HEK293T (cell line): ENCODE measurements around the gene CERCAM.

Source experiments
- CTCF ChIA-PET: fragments of 350-600 bp; formaldehyde crosslinking; extraction: SDS; loops from one replicate; lab custom pipeline; 2021; ENCODE audit warnings: antibody characterized with exemption, inconsistent platforms; lab: Yijun Ruan, JAX
- POLR2A ChIA-PET: fragments of 350-600 bp; formaldehyde crosslinking; extraction: SDS; loops from one replicate; lab custom pipeline; 2020; ENCODE audit warnings: antibody characterized with exemption, inconsistent platforms; lab: Yijun Ruan, JAX
- DNase-seq: peaks from one replicate; pipeline ENCODE4 v3.0.0; 2012; ENCODE audit warnings: mixed read lengths; ENCODE audit errors: extremely low spot score
- ARNT ChIP-seq: fragments of 450-650 bp; IDR thresholded peaks from 2 replicates; pipeline ENCODE4 v1.6.1; 2017; ENCODE audit warnings: mild to moderate bottlenecking
- BHLHE40 ChIP-seq: fragments of 450-650 bp; IDR thresholded peaks from 2 replicates; pipeline ENCODE4 v1.6.1; 2016; ENCODE audit warnings: mild to moderate bottlenecking, moderate library complexity, borderline replicate concordance
- CTBP1 ChIP-seq: fragments of 450-650 bp; IDR thresholded peaks from 2 replicates; pipeline ENCODE4 v1.6.1; 2016; ENCODE audit warnings: borderline replicate concordance
- ELF4 ChIP-seq: fragments of 450-650 bp; IDR thresholded peaks from 2 replicates; pipeline ENCODE4 v1.6.1; 2017; ENCODE audit warnings: antibody characterized with exemption
- FOXA1 ChIP-seq: fragments of 450-650 bp; IDR thresholded peaks from 2 replicates; pipeline ENCODE4 v1.6.1; 2016; ENCODE audit warnings: mild to moderate bottlenecking
- FOXK2 ChIP-seq: fragments of 450-650 bp; IDR thresholded peaks from 2 replicates; pipeline ENCODE4 v1.6.1; 2016; ENCODE audit warnings: mild to moderate bottlenecking
- FOXM1 ChIP-seq: fragments of 450-650 bp; IDR thresholded peaks from 2 replicates; pipeline ENCODE4 v1.6.1; 2017; ENCODE audit warnings: mild to moderate bottlenecking, borderline replicate concordance
- HDGF ChIP-seq: fragments of 450-650 bp; IDR thresholded peaks from 2 replicates; pipeline ENCODE4 v1.6.1; 2017; ENCODE audit warnings: antibody characterized with exemption, borderline replicate concordance
- L3MBTL2 ChIP-seq: fragments of 450-650 bp; conservative IDR thresholded peaks from 2 replicates; pipeline ENCODE4 v1.6.1; 2016; ENCODE audit warnings: mild to moderate bottlenecking
- LEF1 ChIP-seq: fragments of 450-650 bp; IDR thresholded peaks from 2 replicates; pipeline ENCODE4 v1.6.1; 2017; ENCODE audit warnings: mild to moderate bottlenecking, borderline replicate concordance
- NFRKB ChIP-seq: fragments of 450-650 bp; IDR thresholded peaks from 2 replicates; pipeline ENCODE4 v1.6.1; 2016; ENCODE audit warnings: mild to moderate bottlenecking, moderate library complexity
- PKNOX1 ChIP-seq: fragments of 450-650 bp; IDR thresholded peaks from 2 replicates; pipeline ENCODE4 v1.6.1; 2016
- SP1 ChIP-seq: fragments of 450-650 bp; IDR thresholded peaks from 2 replicates; pipeline ENCODE4 v1.6.1; 2017
- SUZ12 ChIP-seq: fragments of 450-650 bp; IDR thresholded peaks from 2 replicates; pipeline ENCODE4 v1.6.1; 2016; ENCODE audit warnings: mild to moderate bottlenecking
- TARDBP ChIP-seq: fragments of 450-650 bp; IDR thresholded peaks from 2 replicates; pipeline ENCODE4 v1.6.1; 2016
- ZNF384 ChIP-seq: fragments of 450-650 bp; IDR thresholded peaks from 2 replicates; pipeline ENCODE4 v1.6.1; 2016

CERCAM gene

GRCh38 chr9:128475867-128476266, 55.2 kb downstream of the CERCAM start:
- CTCF ChIA-PET: no interaction called here
- POLR2A ChIA-PET: no interaction called here
- DNase-seq: no peak
- TF ChIP-seq ELF4 (no peak), SUZ12 (no peak), ZNF384 (no peak), FOXK2 (no peak), LEF1 (no peak), SP1 (no peak), FOXA1 (no peak), ARNT (no peak), CTBP1 (no peak), BHLHE40 (no peak), FOXM1 (no peak), PKNOX1 (no peak), TARDBP (no peak), HDGF (no peak), L3MBTL2 (no peak), NFRKB (no peak)

- POLR2A ChIA-PET: no interaction called here
- TF ChIP-seq ARNT (no peak), SP1 (no peak), NFRKB (no peak), FOXK2 (no peak), LEF1 (no peak), BHLHE40 (no peak), PKNOX1 (no peak), HDGF (no peak), TARDBP (no peak), FOXA1 (no peak), SUZ12 (no peak), FOXM1 (no peak)
- no peak for DNase-seq
- CTCF ChIA-PET: no interaction called here
These were observed 58.6 kb downstream of the CERCAM start for GRCh38 chr9:128479262-128479661.

- TF ChIP-seq BHLHE40 (no peak), SUZ12 (no peak), FOXM1 (no peak), CTBP1 (no peak), FOXK2 (no peak)
- no peak for DNase-seq
- ChIA-PET POLR2A (no interaction called here), CTCF (no interaction called here)
These were observed 60.9 kb downstream of the CERCAM start for GRCh38 chr9:128481561-128481960.

GRCh38 chr9:128482186-128482585, 61.5 kb downstream of the CERCAM start:
- TF ChIP-seq BHLHE40: no peak
- TF ChIP-seq ELF4: no peak
- TF ChIP-seq ZNF384: no peak
- TF ChIP-seq SUZ12: no peak
- no peak for TF ChIP-seq LEF1
- no peak for TF ChIP-seq SP1
- TF ChIP-seq FOXA1: no peak
- TF ChIP-seq PKNOX1: no peak
- no peak for TF ChIP-seq HDGF
- no peak for TF ChIP-seq TARDBP
- no peak for TF ChIP-seq CTBP1
- no peak for TF ChIP-seq FOXM1
- TF ChIP-seq FOXK2: no peak
- no peak for TF ChIP-seq ARNT
- ChIA-PET POLR2A (interaction anchor here (1.8 kb wide), 1 partner anchor 23 kb away, joined by 9 read pairs; the partner anchor contains the start of gene GLE1), CTCF (no interaction called here)
- no peak for DNase-seq

- DNase-seq: no peak
- ChIA-PET CTCF (interaction anchor here (1.0 kb wide), 1 partner anchor 10 kb away, joined by 3 read pairs; no protein-coding TSS in a partner anchor), POLR2A (interaction anchor here (1.0 to 1.3 kb wide), 2 partner anchors 20 to 205 kb away, joined by 3 to 5 read pairs; partner anchors contain the start of gene SET)
- TF ChIP-seq LEF1 (no peak), TARDBP (no peak)
These were observed 64.2 kb downstream of the CERCAM start for GRCh38 chr9:128484686-128485413.

- ChIA-PET POLR2A (interaction anchor here (1.1 to 1.3 kb wide), 2 partner anchors 66 to 204 kb away, joined by 3 read pairs; partner anchors contain the start of gene SET), CTCF (interaction anchor here (1.0 kb wide), 1 partner anchor 11 kb away, joined by 3 read pairs; no protein-coding TSS in a partner anchor)
- DNase-seq: peak; percentile 2
- TF ChIP-seq ZNF384 (no peak), NFRKB (no peak), LEF1 (no peak), CTBP1 (no peak)
These were observed 64.8 kb downstream of the CERCAM start for GRCh38 chr9:128485414-128485855.
